Head of caudate nucleus (tissue), 42 donors: ENCODE data around the gene PHF14.
A peak's percentile ranks its signal among the peaks of the same experiment; 100 is the strongest.

Experiments used
- DNase-seq, 42 donors: peaks; one replicate each; pipeline versions ENCODE4 v3.0.0 to v3.0.0-alpha.2; 2020 to 2021; ENCODE audit warnings: mixed read lengths in 7 of 42
- intact Hi-C: fragments of 100-400 bp; cut with DNase I; formaldehyde crosslinking; loops from one replicate; pipeline ENCODE4 v1.15.0; 2022

The PHF14 gene

GRCh38 chr7:11161499-11161898 lies 187.8 kb downstream of the PHF14 start:
- intact Hi-C loops, result no loop called here

GRCh38 chr7:11163220-11163619 lies 189.5 kb downstream of the PHF14 start:
- DNase-seq, result no peak
- intact Hi-C loops, result no loop called here

More at GRCh38 chr7:11161499-11161898, 187.8 kb downstream of the PHF14 start:
- no peak for DNase-seq

GRCh38 chr7:11166051-11166450 lies 192.4 kb downstream of the PHF14 start:
- intact Hi-C loops, result no loop called here
- DNase-seq, result no peak

GRCh38 chr7:11168650-11169170 lies 195.0 kb downstream of the PHF14 start:
- intact Hi-C loops, result no loop called here
- DNase-seq, result no peak

DNA sequence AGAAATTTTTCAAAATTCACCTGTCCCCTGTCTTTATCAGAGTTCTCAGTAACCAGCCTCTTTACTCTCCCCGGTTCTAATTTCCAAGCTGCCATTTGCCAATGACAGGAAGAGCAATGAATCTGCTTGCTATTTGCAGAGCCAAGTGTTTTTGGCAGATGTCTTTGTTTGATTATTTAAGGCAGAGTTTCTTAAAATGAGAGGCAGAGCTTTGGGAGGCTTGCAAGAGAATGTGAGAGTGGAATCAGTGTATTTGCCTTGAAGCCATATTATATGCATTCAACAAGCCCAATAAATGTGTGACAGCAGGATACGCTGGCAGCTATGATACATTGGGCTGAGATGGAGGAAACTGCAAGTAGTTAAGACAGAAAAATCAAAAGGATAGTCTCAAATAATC lies 196.5 kb downstream of the PHF14 start:
- peak in 1 of 42 donors; percentile 3 for DNase-seq
- intact Hi-C loops, result no loop called here

DNA sequence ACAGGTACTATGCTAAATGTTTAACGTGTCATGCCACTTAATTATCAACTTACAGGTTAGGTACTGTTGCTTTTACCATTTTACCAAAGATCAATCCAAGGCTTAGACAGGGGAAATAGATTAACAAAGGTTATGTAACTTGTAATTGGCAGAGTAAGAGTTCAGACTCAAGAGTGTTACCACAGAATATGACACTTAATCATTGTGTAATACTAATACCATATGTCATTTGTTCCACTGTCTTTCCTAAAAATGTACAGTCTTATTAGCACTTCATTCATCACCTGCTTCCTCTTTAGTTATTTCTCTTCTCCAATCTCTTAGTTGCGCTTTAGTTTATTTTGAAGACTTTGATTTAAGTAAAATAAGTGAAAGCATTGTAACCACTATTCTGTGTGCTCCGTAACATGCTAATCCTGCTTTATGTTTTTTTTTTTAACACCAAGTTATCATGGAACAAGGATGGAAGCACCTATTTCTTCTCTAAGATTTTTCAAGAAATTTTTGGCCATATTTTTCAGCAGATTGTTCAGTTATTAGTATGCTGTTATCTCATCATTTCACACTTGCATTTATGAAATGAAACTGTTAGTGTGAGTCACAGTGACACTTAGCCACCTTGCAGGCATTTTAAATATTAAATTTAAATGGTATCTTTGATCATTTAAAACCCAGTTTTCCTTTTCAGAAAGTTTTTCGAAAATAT lies 197.3 kb downstream of the PHF14 start:
- intact Hi-C loops, result no loop called here
- no peak for DNase-seq

GRCh38 chr7:11171569-11172192 lies 198.0 kb downstream of the PHF14 start:
- intact Hi-C loops, result no loop called here
- DNase-seq, result no peak

GRCh38 chr7:11172835-11173234 lies 199.2 kb downstream of the PHF14 start:
- intact Hi-C loops, result no loop called here
- no peak for DNase-seq

DNA sequence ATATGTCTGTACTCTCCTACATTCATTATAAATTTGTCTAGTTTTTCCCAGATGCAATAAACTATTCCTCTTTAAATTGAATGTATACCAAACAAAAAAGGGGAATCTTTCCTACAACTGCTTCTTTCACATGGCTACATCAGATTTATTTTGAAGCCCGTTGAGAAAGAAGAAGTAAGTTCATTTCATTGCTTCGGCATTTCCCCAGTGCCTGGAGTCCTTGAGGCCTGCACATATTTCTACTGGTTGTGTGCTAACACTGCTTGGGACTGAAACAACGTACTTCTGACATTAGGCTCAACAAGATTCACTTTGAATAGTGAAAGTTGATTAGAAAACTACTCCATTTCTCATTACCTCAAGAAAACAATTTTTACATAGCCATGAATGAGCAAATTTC lies 201.7 kb downstream of the PHF14 start:
- no peak for DNase-seq
- intact Hi-C loops, result no loop called here

DNA sequence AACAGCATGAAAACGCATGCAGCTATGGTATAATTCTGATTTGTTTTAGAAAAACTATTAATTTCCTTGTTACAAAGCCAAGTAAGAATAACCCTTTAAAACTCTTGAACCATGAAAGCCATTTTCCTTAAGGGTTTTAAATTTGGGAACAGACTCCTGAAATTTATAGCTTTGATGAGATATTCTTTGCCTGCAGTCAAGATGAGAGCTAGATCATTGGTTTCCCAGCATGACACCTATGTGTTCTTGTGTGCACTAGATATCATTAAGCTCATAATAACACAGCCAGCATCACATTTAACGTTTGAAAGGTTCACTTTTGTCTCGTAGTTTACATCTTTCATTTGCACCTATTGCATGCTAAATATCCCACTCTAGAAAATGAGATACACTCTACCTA lies 202.2 kb downstream of the PHF14 start:
- DNase-seq, result no peak
- intact Hi-C loops, result no loop called here

DNA sequence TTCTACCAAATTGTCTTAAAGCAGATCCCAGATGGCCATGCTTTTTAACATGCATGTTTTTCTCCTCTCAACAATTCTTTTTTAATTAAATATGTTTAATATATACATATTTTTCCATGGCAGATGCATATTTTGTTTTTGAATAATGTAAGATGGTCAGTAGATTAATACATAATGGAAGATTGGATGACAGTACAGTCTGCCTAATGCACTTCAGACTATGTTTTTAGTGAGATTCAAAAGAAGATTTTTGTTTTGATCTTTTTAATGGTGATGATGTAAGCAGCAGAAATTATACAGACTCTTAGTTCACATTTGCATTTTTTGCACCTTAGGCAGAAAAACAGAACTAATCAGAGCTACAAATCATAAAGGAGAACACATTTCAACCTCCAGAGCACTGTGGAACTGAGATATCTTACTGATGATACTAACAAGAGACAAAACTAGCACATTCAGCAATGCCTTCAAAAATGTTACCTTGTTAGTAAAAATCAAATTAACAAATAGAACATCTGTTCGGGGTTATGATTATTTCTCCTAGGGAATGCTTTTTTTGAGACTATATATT lies 203.4 kb downstream of the PHF14 start:
- intact Hi-C loops, result no loop called here
- DNase-seq, result no peak

DNA sequence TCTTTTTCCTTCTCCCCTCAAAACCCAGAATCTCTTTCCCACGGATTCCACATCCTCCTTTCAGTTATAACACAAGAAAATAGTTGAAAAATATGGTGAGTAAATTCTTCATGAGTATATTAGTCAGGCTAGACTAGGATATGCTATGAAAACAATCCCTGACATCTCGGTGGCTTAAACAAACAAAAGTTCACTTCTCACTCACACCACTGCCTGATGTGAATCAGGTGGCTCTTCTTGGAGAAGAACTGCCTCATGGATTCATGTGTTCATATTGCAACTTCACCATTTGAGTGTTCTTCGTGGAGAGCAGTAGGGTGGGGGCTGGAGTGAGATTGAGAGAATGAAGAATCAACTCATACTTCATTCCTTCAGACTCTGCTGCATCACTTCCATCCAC lies 204.1 kb downstream of the PHF14 start:
- intact Hi-C loops, result no loop called here
- no peak for DNase-seq

DNA sequence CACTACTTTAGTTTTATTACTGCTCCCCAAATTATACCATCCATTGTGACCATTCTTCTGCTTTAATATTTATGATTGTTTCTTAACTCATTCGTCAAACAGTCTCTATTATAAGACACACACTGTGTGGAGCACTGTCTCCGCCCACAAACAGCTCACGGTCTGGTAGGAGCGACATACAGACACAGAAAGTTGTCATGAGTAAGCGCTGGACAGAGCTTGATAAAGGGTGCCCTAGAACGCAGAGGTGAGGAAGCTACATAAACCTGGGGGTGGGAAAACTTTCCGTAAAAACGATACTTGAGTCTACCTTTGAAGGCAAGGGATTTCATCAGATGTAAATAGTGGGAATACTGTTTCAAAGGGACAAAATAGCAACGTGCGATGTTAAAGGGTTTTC lies 207.9 kb downstream of the PHF14 start:
- intact Hi-C loops, result no loop called here
- no peak for DNase-seq

DNA sequence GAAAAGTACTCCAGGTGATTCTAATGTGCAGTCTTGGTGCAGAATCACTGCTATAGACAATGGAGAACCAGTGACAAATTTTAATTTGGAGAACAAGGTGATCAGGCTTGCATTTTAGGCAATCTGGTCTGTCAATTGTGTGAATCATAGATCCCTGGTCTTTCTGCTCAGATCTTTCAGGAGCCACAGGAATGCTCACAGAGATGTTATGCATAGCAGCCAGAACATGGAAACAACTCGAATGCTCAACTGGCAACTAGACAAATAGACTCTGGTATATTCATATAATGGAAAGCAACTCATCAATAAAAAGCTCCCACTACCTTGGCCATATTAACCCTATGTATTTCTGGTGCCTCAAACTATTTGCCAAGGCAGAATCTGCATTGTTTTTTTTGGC lies 209.1 kb downstream of the PHF14 start:
- no peak for DNase-seq
- intact Hi-C loops, result no loop called here

- intact Hi-C loops, result no loop called here
- no peak for DNase-seq
Measured at GRCh38 chr7:11185179-11185815, 211.6 kb downstream of the PHF14 start.

GRCh38 chr7:11188529-11189310 lies 215.0 kb downstream of the PHF14 start:
- no peak for DNase-seq
- intact Hi-C loops, result no loop called here

- DNase-seq, result no peak
- intact Hi-C loops, result no loop called here
Measured at GRCh38 chr7:11191081-11191480, 217.4 kb downstream of the PHF14 start.

- intact Hi-C loops, result no loop called here
- DNase-seq, result no peak
Measured at GRCh38 chr7:11191574-11192220, 218.0 kb downstream of the PHF14 start.

- no peak for DNase-seq
- intact Hi-C loops, result no loop called here
Measured at GRCh38 chr7:11192506-11192905, 218.8 kb downstream of the PHF14 start.
